OCI-LY7 (cell line): ENCODE data around the gene CA10. TPM values are rescaled to one million over a fixed set of nuclear protein-coding genes. Genes with fewer than 3 reads are reported as not detected.

Experiments used
- BruUV-seq: library from RNA; stranded (reverse); fragments of 400-500 nt; replicated peaks from 2 replicates; lab custom pipeline; 2021; lab: Mats Ljungman, UMichigan
- CTCF ChIA-PET: fragments of 300-600 bp; sonication (Branson Sonifier 250); formaldehyde crosslinking; loops from one replicate; lab custom pipeline; 2022; ENCODE audit warnings: antibody characterized with exemption; ENCODE audit not compliant: unreplicated experiment; lab: Charles Lee
- POLR2A ChIA-PET: fragments of 300-600 bp; sonication (Branson Sonifier 250); formaldehyde crosslinking; loops from one replicate; lab custom pipeline; 2022; ENCODE audit warnings: antibody characterized with exemption; lab: Charles Lee
- DNase-seq: peaks from one replicate; pipeline ENCODE4 v3.0.0-alpha.2; 2015; ENCODE audit warnings: low spot score
- H2AFZ ChIP-seq: fragments of 200-600 bp; sonication (generic), shearing (Covaris generic); 2 replicates; pipeline ENCODE4 v1.6.1; 2014; ENCODE audit warnings: mild to moderate bottlenecking, antibody characterized with exemption, low read length, moderate library complexity
- H3K27ac ChIP-seq: fragments of 200-600 bp; sonication (generic); 2 replicates; pipeline ENCODE4 v1.5.1; 2014; ENCODE audit warnings: mixed run types, low read depth, mild to moderate bottlenecking, moderate library complexity, low read length, inconsistent platforms; ENCODE audit not compliant: poor library complexity, severe bottlenecking
- H3K36me3 ChIP-seq: fragments of 200-600 bp; sonication (generic); 2 replicates; pipeline ENCODE4 v1.6.1; 2014; ENCODE audit warnings: mild to moderate bottlenecking, antibody characterized with exemption, low read length, moderate library complexity, mixed read lengths; ENCODE audit not compliant: insufficient read depth
- H3K4me1 ChIP-seq: fragments of 200-600 bp; sonication (generic); 2 replicates; pipeline ENCODE4 v1.5.1; 2014; ENCODE audit warnings: mild to moderate bottlenecking, low read length; ENCODE audit not compliant: insufficient read depth, poor library complexity, severe bottlenecking
- H3K4me2 ChIP-seq: fragments of 200-600 bp; sonication (generic); 2 replicates; pipeline ENCODE4 v1.6.1; 2014; ENCODE audit warnings: mild to moderate bottlenecking, low read length
- H3K4me3 ChIP-seq: fragments of 200-600 bp; sonication (generic); 2 replicates; pipeline ENCODE4 v1.5.1; 2014; ENCODE audit warnings: mild to moderate bottlenecking, low read depth, low read length; ENCODE audit not compliant: poor library complexity, severe bottlenecking
- H3K79me2 ChIP-seq: fragments of 200-600 bp; sonication (generic); 2 replicates; pipeline ENCODE4 v1.6.1; 2016; ENCODE audit warnings: low read depth, mild to moderate bottlenecking, low read length, moderate library complexity, mixed read lengths; ENCODE audit not compliant: insufficient read depth
- H3K9me2 ChIP-seq: fragments of 200-600 bp; sonication (generic); 2 replicates; pipeline ENCODE4 v1.6.1; 2016; ENCODE audit warnings: mild to moderate bottlenecking, low read length, mixed read lengths; ENCODE audit not compliant: insufficient read depth
- H3K9me3 ChIP-seq: fragments of 200-600 bp; sonication (generic); 2 replicates; pipeline ENCODE4 v1.6.1; 2014; ENCODE audit warnings: mild to moderate bottlenecking, mixed run types, low read length, mixed read lengths
- H4K20me1 ChIP-seq: fragments of 200-600 bp; sonication (generic); 2 replicates; pipeline ENCODE4 v1.6.1; 2014; ENCODE audit warnings: mild to moderate bottlenecking, antibody characterized with exemption, low read length, moderate library complexity, mixed read lengths; ENCODE audit not compliant: insufficient read depth
- EZH2phosphoT487 ChIP-seq: fragments of 200-600 bp; sonication (generic); IDR thresholded peaks from 2 replicates; pipeline ENCODE4 v1.6.1; 2018; ENCODE audit warnings: low read depth, borderline replicate concordance, mild to moderate bottlenecking, mixed run types, antibody characterized with exemption, low read length, moderate library complexity, mixed read lengths
- intact Hi-C: fragments of 100-400 bp; cut with micrococcal nuclease; formaldehyde crosslinking; loops from one replicate; pipeline ENCODE4 v1.10.0; 2022; ENCODE audit not compliant: unreplicated experiment
- total RNA-seq, 2 experiments: library from RNA; depleted of rRNA in 1 of 2; stranded (reverse); fragments of >200 nt in 1 of 2; shearing (Covaris generic) in 1 of 2; gene quantifications; 2 replicates each; pipeline ENCODE4 v1.2.3, GENCODE V29; 2014 to 2022
- TF ChIP-seq, protein P1 (sequence below): fragments of 200-600 bp; sonication (generic); conservative IDR thresholded peaks from 2 replicates; pipeline ENCODE4 v1.5.1; 2014; ENCODE audit warnings: mild to moderate bottlenecking, antibody characterized with exemption, low read length, moderate library complexity, mixed read lengths

Gene CA10
- total RNA-seq, 2 experiments from 2014 or later, result not detected

DNA sequence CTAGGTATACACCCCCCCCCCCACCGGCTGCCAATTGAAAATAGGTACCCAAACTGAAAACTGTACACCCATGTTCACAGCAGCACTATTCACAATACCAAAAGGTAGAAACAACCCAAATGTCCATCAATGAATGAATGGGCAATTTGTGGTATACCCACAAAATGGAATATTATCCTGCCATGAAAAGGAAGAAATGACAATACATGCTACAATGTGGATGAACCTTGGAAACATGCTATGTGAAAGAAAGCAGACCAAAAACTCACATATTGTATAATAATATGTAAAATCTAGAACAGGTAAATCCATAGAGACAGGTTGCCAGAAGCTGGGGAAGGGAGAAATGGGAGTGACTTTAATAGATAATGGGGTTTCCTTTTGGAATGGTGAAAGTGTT lies 480.6 kb downstream of the CA10 start:
- Histone ChIP-seq H3K4me2 (no peak overlapping the region), H3K36me3 (no peaks in the 10 kb centered on the region), H3K79me2 (no peaks in the 10 kb centered on the region), H3K9me2 (no peaks in the 10 kb centered on the region), H3K27ac (no peak overlapping the region), H3K4me1 (no peaks in the 10 kb centered on the region), H2AFZ (no peak overlapping the region), H3K4me3 (no peak overlapping the region), H3K9me3 (no peaks in the 10 kb centered on the region), H4K20me1 (no peaks in the 10 kb centered on the region)
- intact Hi-C loops, result no loop called here
- no peak for DNase-seq
- POLR2A ChIA-PET, result no interaction called here
- CTCF ChIA-PET, result no interaction called here
- no TSS peak for BruUV-seq
- TF ChIP-seq, protein P1, sequence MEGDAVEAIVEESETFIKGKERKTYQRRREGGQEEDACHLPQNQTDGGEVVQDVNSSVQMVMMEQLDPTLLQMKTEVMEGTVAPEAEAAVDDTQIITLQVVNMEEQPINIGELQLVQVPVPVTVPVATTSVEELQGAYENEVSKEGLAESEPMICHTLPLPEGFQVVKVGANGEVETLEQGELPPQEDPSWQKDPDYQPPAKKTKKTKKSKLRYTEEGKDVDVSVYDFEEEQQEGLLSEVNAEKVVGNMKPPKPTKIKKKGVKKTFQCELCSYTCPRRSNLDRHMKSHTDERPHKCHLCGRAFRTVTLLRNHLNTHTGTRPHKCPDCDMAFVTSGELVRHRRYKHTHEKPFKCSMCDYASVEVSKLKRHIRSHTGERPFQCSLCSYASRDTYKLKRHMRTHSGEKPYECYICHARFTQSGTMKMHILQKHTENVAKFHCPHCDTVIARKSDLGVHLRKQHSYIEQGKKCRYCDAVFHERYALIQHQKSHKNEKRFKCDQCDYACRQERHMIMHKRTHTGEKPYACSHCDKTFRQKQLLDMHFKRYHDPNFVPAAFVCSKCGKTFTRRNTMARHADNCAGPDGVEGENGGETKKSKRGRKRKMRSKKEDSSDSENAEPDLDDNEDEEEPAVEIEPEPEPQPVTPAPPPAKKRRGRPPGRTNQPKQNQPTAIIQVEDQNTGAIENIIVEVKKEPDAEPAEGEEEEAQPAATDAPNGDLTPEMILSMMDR, result no peak
- TF ChIP-seq EZH2phosphoT487, result no peak

DNA sequence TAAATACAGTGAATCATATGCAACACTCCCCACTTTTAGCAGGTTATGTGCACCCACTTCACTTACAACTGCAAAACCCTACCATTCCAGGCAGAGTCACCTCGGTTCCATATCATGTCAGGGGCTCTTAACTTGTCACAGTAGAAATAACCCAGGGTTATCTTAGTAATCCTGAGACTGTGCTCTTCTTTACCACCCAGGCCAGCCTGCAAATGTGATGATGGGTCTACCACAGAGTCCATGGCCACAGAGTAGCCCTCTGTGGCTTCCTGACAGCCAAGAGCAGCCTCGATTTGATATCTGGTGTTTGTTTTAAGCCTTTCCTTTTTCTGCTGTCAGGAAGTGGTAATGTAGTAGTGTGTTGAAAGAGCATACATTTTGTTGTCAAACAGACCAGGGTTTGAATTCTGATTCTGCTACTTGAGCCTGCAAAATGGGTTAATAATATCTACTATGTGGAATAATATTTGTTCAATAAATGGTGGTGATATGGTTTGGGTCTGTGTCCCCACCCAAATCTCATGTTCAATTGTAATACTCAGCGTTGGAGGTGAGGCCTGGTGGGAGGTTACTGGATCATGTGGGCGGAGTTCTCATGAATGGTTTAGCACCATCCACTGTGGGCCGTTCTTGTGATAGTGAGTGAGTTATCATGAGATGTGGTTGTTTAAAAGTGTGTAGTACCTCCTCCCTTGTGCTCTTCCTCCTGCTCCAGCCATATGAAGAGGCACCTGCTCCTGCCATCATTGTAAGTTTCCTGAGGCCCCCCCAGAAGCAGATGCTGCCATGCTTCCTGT lies 481.6 kb downstream of the CA10 start:
- POLR2A ChIA-PET, result no interaction called here
- DNase-seq, result no peak

More for the DNA sequence above, 481.6 kb downstream of the CA10 start:
- intact Hi-C loops, result no loop called here
- H3K4me1 ChIP-seq, result no peaks in the 10 kb centered on the region
- BruUV-seq, result no TSS peak
- H3K27ac ChIP-seq, result no peak overlapping the region
- H3K9me3 ChIP-seq, result no peaks in the 10 kb centered on the region
- no peaks in the 10 kb centered on the region for H3K79me2 ChIP-seq
- no peaks in the 10 kb centered on the region for H4K20me1 ChIP-seq
- TF ChIP-seq, protein P1, result no peak
- TF ChIP-seq EZH2phosphoT487, result no peak
- no peak overlapping the region for H3K4me3 ChIP-seq
- H3K4me2 ChIP-seq, result no peak overlapping the region
- CTCF ChIA-PET, result no interaction called here
- H3K9me2 ChIP-seq, result no peaks in the 10 kb centered on the region
- no peaks in the 10 kb centered on the region for H3K36me3 ChIP-seq
- H2AFZ ChIP-seq, result no peak overlapping the region
